Measurements from ENCODE around the gene GAPVD1. TPM values are rescaled to one million over a fixed set of nuclear protein-coding genes. Genes with fewer than 3 reads are reported as not detected.
A peak's percentile ranks its signal among the peaks of the same experiment; 100 is the strongest.

The GAPVD1 gene, protein sequence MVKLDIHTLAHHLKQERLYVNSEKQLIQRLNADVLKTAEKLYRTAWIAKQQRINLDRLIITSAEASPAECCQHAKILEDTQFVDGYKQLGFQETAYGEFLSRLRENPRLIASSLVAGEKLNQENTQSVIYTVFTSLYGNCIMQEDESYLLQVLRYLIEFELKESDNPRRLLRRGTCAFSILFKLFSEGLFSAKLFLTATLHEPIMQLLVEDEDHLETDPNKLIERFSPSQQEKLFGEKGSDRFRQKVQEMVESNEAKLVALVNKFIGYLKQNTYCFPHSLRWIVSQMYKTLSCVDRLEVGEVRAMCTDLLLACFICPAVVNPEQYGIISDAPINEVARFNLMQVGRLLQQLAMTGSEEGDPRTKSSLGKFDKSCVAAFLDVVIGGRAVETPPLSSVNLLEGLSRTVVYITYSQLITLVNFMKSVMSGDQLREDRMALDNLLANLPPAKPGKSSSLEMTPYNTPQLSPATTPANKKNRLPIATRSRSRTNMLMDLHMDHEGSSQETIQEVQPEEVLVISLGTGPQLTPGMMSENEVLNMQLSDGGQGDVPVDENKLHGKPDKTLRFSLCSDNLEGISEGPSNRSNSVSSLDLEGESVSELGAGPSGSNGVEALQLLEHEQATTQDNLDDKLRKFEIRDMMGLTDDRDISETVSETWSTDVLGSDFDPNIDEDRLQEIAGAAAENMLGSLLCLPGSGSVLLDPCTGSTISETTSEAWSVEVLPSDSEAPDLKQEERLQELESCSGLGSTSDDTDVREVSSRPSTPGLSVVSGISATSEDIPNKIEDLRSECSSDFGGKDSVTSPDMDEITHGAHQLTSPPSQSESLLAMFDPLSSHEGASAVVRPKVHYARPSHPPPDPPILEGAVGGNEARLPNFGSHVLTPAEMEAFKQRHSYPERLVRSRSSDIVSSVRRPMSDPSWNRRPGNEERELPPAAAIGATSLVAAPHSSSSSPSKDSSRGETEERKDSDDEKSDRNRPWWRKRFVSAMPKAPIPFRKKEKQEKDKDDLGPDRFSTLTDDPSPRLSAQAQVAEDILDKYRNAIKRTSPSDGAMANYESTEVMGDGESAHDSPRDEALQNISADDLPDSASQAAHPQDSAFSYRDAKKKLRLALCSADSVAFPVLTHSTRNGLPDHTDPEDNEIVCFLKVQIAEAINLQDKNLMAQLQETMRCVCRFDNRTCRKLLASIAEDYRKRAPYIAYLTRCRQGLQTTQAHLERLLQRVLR (N-terminal part only)
- 66.2 TPM in 2 replicates for total RNA-seq (2022)
- percentile 86 among the genes with signal in this experiment for Bru-seq, nascent RNA
- BruChase-seq, experiment 1, labeled RNA remaining after a 2-hour chase = percentile 88 among the genes with signal in this experiment
- BruChase-seq, experiment 2, labeled RNA remaining after a 6-hour chase = percentile 84 among the genes with signal in this experiment
- long read RNA-seq, full-length matches to known transcripts = 3 of 48 reads
- long read RNA-seq, partial matches to known transcripts = 2 of 48 reads
- long read RNA-seq, other reads (novel, unspliced or antisense) = 43 of 48 reads

DNA sequence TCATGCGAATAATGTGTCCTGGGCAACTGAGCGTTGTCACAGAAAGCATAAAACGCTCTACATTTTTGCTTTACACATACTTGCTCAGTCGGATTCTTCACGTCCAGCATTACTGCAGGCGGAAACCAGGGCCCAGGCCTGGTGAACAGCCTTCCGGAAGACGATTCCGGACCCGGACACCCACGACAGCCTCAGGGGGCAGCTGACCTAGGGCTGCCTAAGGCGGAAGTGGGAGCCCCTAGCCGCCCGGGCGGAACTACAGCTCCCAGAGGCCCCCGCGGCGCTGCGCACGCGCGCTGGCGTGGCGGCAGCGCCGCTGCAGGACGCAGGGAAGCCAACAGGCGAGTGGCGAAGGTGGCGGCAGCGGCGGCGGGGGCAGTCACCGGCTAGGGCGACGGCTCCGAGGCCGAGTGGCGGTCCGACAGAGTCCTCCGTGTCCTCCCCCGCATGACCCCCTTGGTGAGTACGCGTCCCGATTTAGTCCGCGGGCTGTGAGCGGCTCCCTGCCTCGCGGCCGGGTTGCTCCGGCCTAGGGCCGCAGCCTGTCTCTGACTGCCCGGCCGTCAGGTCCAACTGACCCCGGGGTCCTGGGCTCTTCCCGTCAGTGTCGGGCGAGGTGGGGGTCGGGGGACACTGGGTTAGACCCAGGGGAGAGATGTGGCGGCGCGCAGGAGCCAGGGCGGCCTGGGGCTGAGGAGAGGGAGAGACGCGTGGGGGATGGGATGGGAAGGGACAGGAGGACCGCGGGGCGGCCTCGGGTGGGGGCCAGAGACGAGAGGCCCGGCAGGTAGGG, at the start of gene GAPVD1:
GAPVD1 (plus strand) TSS at position 326 of the 793 bp plus-strand sequence. CDS start 37,096 bp downstream, outside the sequence.
- intact Hi-C loops (cut with micrococcal nuclease; ENCODE audit: unreplicated experiment) = loop anchor here (1.0 kb wide), 3 partner anchors 20 to 76 kb away; partner anchors contain the start of gene HSPA5
- Mint-ChIP-seq H3K9me3 (ENCODE audit: unreplicated experiment) (no peaks in the 10 kb centered on the region), H3K27ac (ENCODE audit: unreplicated experiment) (peak within 1 kb of the TSS; percentile 97), H3K4me1 (ENCODE audit: low read depth, unreplicated experiment) (peaks cover 17% of the 10 kb centered on the region), H3K4me3 (ENCODE audit: unreplicated experiment) (peak within 1 kb of the TSS; percentile 79), H3K27me3 (ENCODE audit: insufficient read depth, unreplicated experiment) (no peaks in the 10 kb centered on the region), H3K36me3 (ENCODE audit: insufficient read depth, unreplicated experiment) (peaks cover 40% of the 10 kb centered on the region)
- CTCF ChIA-PET = interaction anchor here (0.6 to 1.7 kb wide), 7 partner anchors 17 to 116 kb away, joined by 3 to 8 read pairs (median 4); partner anchors contain the start of gene HSPA5
- TF ChIP-seq, protein P1, sequence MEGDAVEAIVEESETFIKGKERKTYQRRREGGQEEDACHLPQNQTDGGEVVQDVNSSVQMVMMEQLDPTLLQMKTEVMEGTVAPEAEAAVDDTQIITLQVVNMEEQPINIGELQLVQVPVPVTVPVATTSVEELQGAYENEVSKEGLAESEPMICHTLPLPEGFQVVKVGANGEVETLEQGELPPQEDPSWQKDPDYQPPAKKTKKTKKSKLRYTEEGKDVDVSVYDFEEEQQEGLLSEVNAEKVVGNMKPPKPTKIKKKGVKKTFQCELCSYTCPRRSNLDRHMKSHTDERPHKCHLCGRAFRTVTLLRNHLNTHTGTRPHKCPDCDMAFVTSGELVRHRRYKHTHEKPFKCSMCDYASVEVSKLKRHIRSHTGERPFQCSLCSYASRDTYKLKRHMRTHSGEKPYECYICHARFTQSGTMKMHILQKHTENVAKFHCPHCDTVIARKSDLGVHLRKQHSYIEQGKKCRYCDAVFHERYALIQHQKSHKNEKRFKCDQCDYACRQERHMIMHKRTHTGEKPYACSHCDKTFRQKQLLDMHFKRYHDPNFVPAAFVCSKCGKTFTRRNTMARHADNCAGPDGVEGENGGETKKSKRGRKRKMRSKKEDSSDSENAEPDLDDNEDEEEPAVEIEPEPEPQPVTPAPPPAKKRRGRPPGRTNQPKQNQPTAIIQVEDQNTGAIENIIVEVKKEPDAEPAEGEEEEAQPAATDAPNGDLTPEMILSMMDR (IDR thresholded peaks at IDR 0.05; ENCODE audit: insufficient read depth in 1 of 2, low read depth in 1 of 2, low read length in 1 of 2, severe bottlenecking in 1 of 2, unreplicated experiment in 1 of 2) = peak; percentile 52
- no TSS peak for BruUV-seq (replicated peaks)
- no peaks in the 10 kb centered on the region for H3K27me3 ChIP-seq (replicated peaks; ENCODE audit: control insufficient read depth, insufficient read depth, low read length)
- H3K4me1 ChIP-seq = 0 out of 2 replicates have a peak, but pooled peaks cover 6% of the 10 kb centered on the region
- peak; percentile 95 to 96 for DNase-seq
- H3K36me3 ChIP-seq (ENCODE audit: control insufficient read depth, insufficient read depth, low read length) = no peaks in the 10 kb centered on the region
- POLR2A ChIA-PET = interaction anchor here (0.6 to 3.2 kb wide), 5 partner anchors 11 to 40 kb away, joined by 3 to 22 read pairs (median 6); partner anchors contain the start of gene HSPA5
- H3K4me3 ChIP-seq (ENCODE audit: low read depth, low read length) = peak within 1 kb of the TSS; percentile 96
- no peaks in the 10 kb centered on the region for H3K9me3 ChIP-seq

DNA sequence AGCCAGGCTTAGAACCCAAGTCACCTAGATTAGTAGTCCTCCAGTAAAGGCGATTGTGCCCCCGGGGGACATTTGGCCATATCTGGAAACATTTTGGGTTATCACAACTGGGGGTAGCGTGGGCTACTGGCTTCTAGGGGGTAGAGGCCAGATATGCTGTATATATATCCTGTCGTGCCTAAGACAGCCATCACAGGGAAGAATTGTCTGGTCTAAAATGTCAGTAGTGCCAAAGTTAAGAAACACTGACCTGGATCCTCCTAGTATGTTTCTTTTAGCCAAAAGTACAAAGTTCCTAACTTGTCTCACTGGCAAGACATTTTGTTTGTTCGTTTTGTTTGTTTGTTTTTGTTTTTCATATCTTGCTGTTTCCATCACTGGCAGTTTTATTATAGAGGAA, 47.4 kb upstream of the GAPVD1 start:
- intact Hi-C loops (cut with micrococcal nuclease; ENCODE audit: unreplicated experiment) = no loop called here
- TF ChIP-seq, protein P1 (IDR thresholded peaks at IDR 0.05; ENCODE audit: insufficient read depth in 1 of 2, low read depth in 1 of 2, low read length in 1 of 2, severe bottlenecking in 1 of 2, unreplicated experiment in 1 of 2) = no peak
- ChIA-PET CTCF (no interaction called here), POLR2A (interaction anchor here (0.6 kb wide), 1 partner anchor 153 kb away, joined by 3 read pairs; no protein-coding TSS in a partner anchor)
- Histone ChIP-seq H3K4me3 (ENCODE audit: low read depth, low read length) (no peak overlapping the region), H3K27me3 (replicated peaks; ENCODE audit: control insufficient read depth, insufficient read depth, low read length) (no peaks in the 10 kb centered on the region), H3K9me3 (no peaks in the 10 kb centered on the region), H3K36me3 (ENCODE audit: control insufficient read depth, insufficient read depth, low read length) (no peaks in the 10 kb centered on the region), H3K4me1 (no peaks in the 10 kb centered on the region)
- DNase-seq = no peak
- Mint-ChIP-seq H3K4me1 (ENCODE audit: low read depth, unreplicated experiment) (no peaks in the 10 kb centered on the region), H3K36me3 (ENCODE audit: insufficient read depth, unreplicated experiment) (peaks cover 27% of the 10 kb centered on the region), H3K27ac (ENCODE audit: unreplicated experiment) (no peak overlapping the region), H3K27me3 (ENCODE audit: insufficient read depth, unreplicated experiment) (no peaks in the 10 kb centered on the region), H3K4me3 (ENCODE audit: unreplicated experiment) (no peak overlapping the region), H3K9me3 (ENCODE audit: unreplicated experiment) (no peaks in the 10 kb centered on the region)
- no TSS peak for BruUV-seq (replicated peaks)
